Uterus (tissue), 2 donors: ENCODE measurements around the gene NRF1.

Source experiments
- CTCF ChIP-seq, 4 experiments: fragments of 200-600 bp in 2 of 4; fragments of 450-650 bp in 2 of 4; sonication (generic) in 2 of 4; IDR thresholded peaks; one replicate each; pipeline ENCODE4 v1.5.1; 2016 to 2019; ENCODE audit warnings: antibody characterized with exemption in 4 of 4, mild to moderate bottlenecking in 2 of 4, moderate library complexity in 1 of 4
- POLR2A ChIP-seq, 2 donors: fragments of 450-650 bp; IDR thresholded peaks; one replicate each; pipeline ENCODE4 v1.6.1; 2016; ENCODE audit warnings: antibody characterized with exemption in 2 of 2, mild to moderate bottlenecking in 1 of 2, moderate library complexity in 1 of 2

DNA sequence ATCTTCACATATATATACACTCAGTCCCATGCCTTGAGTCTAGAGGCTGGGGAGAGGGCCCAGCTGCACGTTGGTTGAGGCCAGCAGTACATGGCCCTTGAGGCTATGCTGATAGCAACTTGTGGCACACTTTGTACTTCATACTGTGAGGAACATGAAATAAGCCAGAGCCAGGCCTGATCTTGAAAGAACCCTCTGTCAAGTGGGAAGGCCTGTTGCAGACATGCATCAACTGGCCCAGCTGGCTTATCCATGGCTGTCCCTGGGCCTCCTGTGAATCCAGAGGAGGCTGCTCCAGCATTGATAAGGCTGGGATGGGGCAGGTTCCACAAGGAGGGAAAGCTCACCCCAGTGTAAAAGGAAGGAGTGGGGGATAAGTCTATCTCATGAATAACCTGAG is 140.4 kb downstream of the NRF1 start:
- no peak for TF ChIP-seq CTCF (IDR thresholded peaks at IDR 0.05)
- no peak for TF ChIP-seq POLR2A (IDR thresholded peaks at IDR 0.05)
